ENCODE measurements around the gene HEY2.

HEY2 gene

DNA sequence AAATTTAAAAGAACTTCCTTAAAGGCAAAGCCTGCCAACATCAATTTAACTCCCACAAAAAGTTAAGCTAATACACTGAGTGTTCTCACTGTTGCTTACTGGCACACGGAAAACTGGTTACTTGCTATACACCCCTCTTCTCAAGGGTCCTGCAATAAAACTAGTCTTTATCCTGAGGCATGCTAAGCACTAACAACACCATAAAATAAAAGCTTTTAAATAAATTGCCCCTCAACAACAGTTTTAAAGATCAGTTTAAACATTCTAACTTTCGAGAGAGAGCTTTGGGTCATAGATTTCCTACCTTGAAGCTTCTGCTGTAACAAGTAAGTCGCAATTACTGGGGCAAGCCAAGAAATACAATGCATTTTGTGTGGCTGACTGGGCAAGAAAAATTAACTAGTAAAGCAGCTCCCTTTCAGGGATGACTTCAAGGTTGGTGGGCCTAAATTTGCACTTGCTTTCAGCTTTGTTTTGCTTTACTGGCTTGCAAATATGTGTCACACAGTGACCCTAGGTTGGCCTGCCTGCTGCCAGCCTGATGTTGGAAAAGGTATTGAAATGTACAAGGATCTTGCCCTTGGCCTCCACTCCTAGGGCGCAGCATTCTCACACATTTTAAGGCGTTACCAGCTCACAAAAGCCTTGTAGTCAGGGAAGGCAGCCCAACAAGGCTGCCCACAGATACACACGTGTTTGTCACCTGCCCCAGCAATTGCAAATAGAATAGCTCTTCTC lies 4.0 kb upstream of the HEY2 start:
- no peak for DNase-seq

GRCh38 chr6:125746019-125746414 lies 3.4 kb upstream of the HEY2 start:
- no peak for DNase-seq

GRCh38 chr6:125746731-125747588 lies 2.5 kb upstream of the HEY2 start:
- DNase-seq = peak; percentile 28

GRCh38 chr6:125747589-125748405 lies 1.6 kb upstream of the HEY2 start:
- DNase-seq = peak; percentile 45

GRCh38 chr6:125748406-125749172 lies 843 bp upstream of the HEY2 start:
- peak; percentile 42 for DNase-seq

DNA sequence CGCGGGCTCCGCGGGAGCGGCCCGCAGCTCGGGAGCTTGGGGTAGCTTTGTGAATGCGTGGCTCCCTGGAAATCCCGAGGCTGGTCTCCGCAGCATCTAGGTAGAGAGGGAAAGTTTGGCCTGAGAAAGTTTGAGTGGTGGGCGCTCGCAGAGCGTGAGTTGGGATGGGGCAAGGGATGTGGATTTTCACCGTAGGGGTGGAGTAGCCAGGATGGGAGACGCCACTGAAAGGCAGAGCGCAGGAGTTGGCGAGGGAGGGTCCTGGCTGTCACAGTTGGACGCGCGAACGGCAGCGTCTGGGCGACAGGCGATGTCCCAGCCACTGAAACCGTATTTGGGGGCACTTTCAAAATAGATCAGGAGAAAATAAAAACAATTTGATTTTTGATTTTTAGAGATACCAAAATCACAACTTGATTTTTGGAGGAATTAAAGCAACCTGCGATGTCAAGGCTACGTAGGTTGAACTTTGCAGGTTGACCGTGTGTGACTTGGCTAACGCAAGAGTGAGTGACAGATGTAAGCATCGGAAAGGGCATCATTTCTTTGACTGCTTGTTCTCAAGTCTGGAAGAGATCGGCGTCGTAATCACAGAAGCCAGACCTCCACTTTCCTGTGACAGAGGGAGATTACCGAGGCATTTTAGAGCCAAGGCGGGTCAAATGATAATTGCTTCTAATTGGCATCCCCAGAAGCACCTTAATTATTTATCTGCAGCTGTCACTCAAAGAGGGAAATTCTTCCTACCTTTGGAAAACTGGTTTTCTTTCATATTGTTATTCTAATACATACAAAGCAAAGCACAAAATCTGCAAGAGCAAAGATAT lies 646 bp downstream of the HEY2 start:
- peak; percentile 22 for DNase-seq

- DNase-seq = no peak
These were observed 1.4 kb downstream of the HEY2 start for GRCh38 chr6:125750692-125751333.

- DNase-seq = no peak
These were observed 2.0 kb downstream of the HEY2 start for GRCh38 chr6:125751334-125751916.

DNA sequence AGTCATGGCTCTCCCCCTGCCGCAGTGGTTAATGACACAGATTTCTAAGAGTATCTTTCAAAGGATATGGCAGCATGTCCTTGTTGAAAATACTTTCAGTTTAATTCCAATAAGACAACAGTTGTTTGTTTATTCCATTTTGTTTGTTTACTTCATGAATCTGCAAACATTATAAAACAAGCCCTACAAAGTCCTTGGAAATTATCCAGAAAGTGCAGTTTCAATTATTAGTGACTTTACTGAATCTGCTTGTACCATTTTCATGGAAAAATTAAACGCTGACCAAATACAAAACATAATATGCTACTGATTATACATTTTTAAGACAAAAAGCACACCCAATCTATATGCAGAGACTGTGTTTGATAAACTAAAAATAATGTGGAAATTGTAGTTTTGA lies 3.3 kb downstream of the HEY2 start:
- DNase-seq = no peak

- no peak for DNase-seq
These were observed 3.9 kb downstream of the HEY2 start for GRCh38 chr6:125753218-125753936.

DNA sequence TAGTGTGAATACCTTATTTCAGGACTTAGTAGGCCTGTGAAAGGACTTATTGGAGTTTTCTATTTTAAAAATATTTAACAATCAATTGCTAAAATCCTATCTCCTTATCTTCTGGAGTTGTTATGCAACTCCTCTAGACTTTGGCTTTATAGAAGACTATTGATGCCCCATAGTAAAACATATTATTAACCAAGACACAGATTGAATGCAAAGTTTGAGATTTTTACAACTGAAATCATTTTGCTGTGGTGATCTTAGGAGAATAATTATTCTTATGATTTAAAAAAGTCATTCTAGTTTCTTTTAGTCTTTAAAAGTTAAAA lies 4.5 kb downstream of the HEY2 start:
- DNase-seq = no peak

DNA sequence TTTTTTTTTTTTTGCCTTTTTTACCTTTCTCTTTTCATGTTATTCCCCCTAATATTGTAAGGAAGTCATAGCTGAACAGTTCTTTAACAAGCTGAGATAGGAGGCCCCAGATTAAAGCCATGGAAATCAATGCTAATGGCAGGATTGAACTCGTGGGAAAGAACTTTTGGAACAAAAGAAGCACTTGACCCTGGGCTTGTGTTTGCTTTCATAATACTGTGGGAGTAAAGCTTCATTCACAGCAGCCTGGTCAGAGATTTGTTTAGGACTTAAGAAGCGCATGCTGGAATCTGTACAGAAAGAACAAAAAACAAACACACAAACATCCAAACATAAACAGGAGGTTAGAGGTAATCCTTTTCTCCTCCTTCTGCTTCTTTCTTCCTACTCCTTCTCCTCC lies 5.1 kb downstream of the HEY2 start:
- no peak for DNase-seq

DNA sequence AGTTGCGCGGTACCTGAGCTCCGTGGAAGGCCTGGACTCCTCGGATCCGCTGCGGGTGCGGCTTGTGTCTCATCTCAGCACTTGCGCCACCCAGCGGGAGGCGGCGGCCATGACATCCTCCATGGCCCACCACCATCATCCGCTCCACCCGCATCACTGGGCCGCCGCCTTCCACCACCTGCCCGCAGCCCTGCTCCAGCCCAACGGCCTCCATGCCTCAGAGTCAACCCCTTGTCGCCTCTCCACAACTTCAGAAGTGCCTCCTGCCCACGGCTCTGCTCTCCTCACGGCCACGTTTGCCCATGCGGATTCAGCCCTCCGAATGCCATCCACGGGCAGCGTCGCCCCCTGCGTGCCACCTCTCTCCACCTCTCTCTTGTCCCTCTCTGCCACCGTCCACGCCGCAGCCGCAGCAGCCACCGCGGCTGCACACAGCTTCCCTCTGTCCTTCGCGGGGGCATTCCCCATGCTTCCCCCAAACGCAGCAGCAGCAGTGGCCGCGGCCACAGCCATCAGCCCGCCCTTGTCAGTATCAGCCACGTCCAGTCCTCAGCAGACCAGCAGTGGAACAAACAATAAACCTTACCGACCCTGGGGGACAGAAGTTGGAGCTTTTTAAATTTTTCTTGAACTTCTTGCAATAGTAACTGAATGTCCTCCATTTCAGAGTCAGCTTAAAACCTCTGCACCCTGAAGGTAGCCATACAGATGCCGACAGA lies 9.9 kb downstream of the HEY2 start:
- DNase-seq = peak; percentile 52

GRCh38 chr6:125759959-125760457 lies 10.6 kb downstream of the HEY2 start:
- no peak for DNase-seq

GRCh38 chr6:125764121-125764671 lies 14.8 kb downstream of the HEY2 start:
- no peak for DNase-seq

DNA sequence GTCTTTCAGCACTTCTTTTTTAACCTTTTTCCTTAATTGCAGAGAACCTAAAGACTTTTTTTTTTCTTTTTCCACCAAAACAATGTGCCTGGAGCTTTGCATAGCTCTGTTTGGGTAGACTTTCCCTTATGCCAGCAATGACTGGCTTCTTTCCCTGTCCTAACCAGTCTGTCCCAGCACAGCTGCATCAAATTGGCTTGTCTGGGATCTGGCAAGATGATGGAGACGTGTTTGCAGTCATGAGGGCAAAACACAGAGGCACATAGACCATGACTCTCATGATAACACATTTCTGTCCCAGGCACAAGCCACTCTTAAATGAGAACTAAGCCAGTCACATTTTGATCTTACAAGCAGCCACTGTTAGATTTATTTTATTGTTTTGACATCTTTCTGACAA lies 16.5 kb downstream of the HEY2 start:
- DNase-seq = no peak

GRCh38 chr6:125766641-125767040 lies 17.2 kb downstream of the HEY2 start:
- DNase-seq = no peak

DNA sequence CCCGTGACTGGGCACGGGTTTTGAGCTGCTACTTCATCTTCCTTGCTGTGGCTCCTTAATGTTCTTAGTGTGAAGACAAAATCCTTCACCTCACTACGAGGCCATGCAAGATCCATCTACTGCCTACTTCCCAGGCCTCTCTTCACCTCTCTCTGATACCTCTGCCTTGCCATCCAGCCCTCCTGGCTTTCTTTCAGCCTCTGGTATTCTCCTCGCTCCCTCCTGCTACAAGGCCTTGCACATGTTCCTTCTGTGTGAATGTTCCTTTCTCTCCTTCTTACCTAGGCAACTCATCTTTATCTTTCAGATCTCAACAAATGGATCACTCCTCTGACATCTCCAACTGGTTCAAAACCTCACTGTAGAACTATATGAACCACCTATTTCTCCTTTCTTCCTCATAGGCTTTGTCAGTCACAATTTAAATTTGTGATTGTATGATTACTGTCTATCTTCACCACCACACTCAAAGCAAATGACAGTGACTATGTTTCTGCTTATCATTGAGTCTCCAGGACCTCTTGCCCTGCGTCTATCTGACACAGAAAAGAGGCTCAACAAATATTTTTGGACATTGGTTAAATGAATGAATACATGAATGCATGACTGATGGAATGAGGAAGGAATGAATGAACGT lies 19.8 kb downstream of the HEY2 start:
- no peak for DNase-seq

All from 8988T (cell line).